PC-3 (cell line): ENCODE results near the gene TANGO2. TPM values are rescaled to one million over a fixed set of nuclear protein-coding genes. Genes with fewer than 3 reads are reported as not detected.

Source experiments
- ATAC-seq: fragments of 200-7000 bp; cut with Tn5 transposase; 2 replicates; pipeline ENCODE4 v1.9.1; 2020; ENCODE audit warnings: mild to moderate bottlenecking, moderate library complexity
- BruUV-seq: library from RNA; stranded (reverse); fragments of 400-500 nt; replicated peaks from 2 replicates; lab custom pipeline; 2021; lab: Mats Ljungman, UMichigan
- CTCF ChIA-PET: fragments of 300-600 bp; sonication (Branson Sonifier 250); formaldehyde crosslinking; loops from one replicate; lab custom pipeline; 2022; ENCODE audit warnings: antibody characterized with exemption; lab: Charles Lee
- POLR2A ChIA-PET: fragments of 300-600 bp; sonication (Branson Sonifier 250); formaldehyde crosslinking; loops from one replicate; lab custom pipeline; 2022; ENCODE audit warnings: antibody characterized with exemption; ENCODE audit not compliant: unreplicated experiment; lab: Charles Lee
- DNase-seq: peaks from one replicate; pipeline ENCODE4 v3.0.0-alpha.2; 2015
- H2AFZ ChIP-seq: fragments of 300-600 bp; sonication (generic); 2 replicates; pipeline ENCODE4 v1.6.0; 2016; ENCODE audit warnings: antibody characterized with exemption, low read length
- H3F3A ChIP-seq: fragments of 300-600 bp; sonication (generic); one replicate; pipeline ENCODE4 v1.6.0; 2017; ENCODE audit warnings: antibody characterized with exemption, low read length, control low read depth, mild to moderate bottlenecking; ENCODE audit not compliant: unreplicated experiment
- H3K27ac ChIP-seq: fragments of 300-600 bp; sonication (generic); 2 replicates; pipeline ENCODE4 v1.5.1; 2016; ENCODE audit warnings: mild to moderate bottlenecking, low read length
- H3K27me3 ChIP-seq: fragments of 300-600 bp; sonication (generic); 2 replicates; pipeline ENCODE4 v1.6.1; 2016; ENCODE audit warnings: low read length, mixed read lengths
- H3K36me3 ChIP-seq: fragments of 300-600 bp; sonication (generic); 2 replicates; pipeline ENCODE4 v1.6.1; 2016; ENCODE audit warnings: low read depth, mixed run types, low read length, mixed read lengths
- H3K4me1 ChIP-seq: fragments of 300-600 bp; sonication (generic); 2 replicates; pipeline ENCODE4 v1.5.1; 2016; ENCODE audit warnings: low read length; ENCODE audit not compliant: insufficient read depth
- H3K4me2 ChIP-seq: fragments of 300-600 bp; sonication (generic); 2 replicates; pipeline ENCODE4 v1.6.0; 2016; ENCODE audit warnings: low read length
- H3K4me3 ChIP-seq: fragments of 300-600 bp; sonication (generic); 2 replicates; pipeline ENCODE4 v1.5.1; 2016; ENCODE audit warnings: mild to moderate bottlenecking, low read length, mixed read lengths
- H3K79me2 ChIP-seq: fragments of 300-600 bp; sonication (generic); 2 replicates; pipeline ENCODE4 v1.6.1; 2017; ENCODE audit warnings: low read length, mixed read lengths
- H3K9ac ChIP-seq: fragments of 300-600 bp; sonication (generic); 2 replicates; pipeline ENCODE4 v1.6.0; 2016; ENCODE audit warnings: mild to moderate bottlenecking, low read length
- H3K9me2 ChIP-seq: fragments of 300-600 bp; sonication (generic); replicated peaks from 2 replicates; pipeline ENCODE4 v1.6.1; 2016; ENCODE audit warnings: mixed run types, low read length, mixed read lengths
- H3K9me3 ChIP-seq: fragments of 300-600 bp; sonication (generic); 2 replicates; pipeline ENCODE4 v1.6.1; 2016; ENCODE audit warnings: low read length, mixed read lengths
- H4K20me1 ChIP-seq: fragments of 300-600 bp; sonication (generic); 2 replicates; pipeline ENCODE4 v1.6.1; 2016; ENCODE audit warnings: low read length, mixed read lengths
- EZH2 ChIP-seq: fragments of 300-600 bp; sonication (generic); IDR thresholded peaks from one replicate; pipeline ENCODE4 v1.6.1; 2017; ENCODE audit warnings: antibody characterized with exemption, mild to moderate bottlenecking, low read length; ENCODE audit not compliant: unreplicated experiment
- EZH2phosphoT487 ChIP-seq: fragments of 300-600 bp; sonication (generic); IDR thresholded peaks from 2 replicates; pipeline ENCODE4 v1.6.1; 2018; ENCODE audit warnings: mild to moderate bottlenecking, antibody characterized with exemption, low read length, borderline replicate concordance
- intact Hi-C: fragments of 100-400 bp; cut with micrococcal nuclease; formaldehyde crosslinking; loops from 2 replicates; pipeline ENCODE4 v1.9.0; 2023
- total RNA-seq: library from RNA; depleted of rRNA; stranded (reverse); fragments of >200 nt; gene quantifications from 2 replicates; pipeline ENCODE4 v1.2.3, GENCODE V29; 2014
- TF ChIP-seq, protein P1 (sequence below): fragments of 300-600 bp; sonication (generic); conservative IDR thresholded peaks from 2 replicates; pipeline ENCODE4 v1.5.1; 2017; ENCODE audit warnings: antibody characterized with exemption, low read depth, mild to moderate bottlenecking, low read length

Gene TANGO2
- total RNA-seq, 1 experiment from 2014 or later: 23.5 TPM

DNA sequence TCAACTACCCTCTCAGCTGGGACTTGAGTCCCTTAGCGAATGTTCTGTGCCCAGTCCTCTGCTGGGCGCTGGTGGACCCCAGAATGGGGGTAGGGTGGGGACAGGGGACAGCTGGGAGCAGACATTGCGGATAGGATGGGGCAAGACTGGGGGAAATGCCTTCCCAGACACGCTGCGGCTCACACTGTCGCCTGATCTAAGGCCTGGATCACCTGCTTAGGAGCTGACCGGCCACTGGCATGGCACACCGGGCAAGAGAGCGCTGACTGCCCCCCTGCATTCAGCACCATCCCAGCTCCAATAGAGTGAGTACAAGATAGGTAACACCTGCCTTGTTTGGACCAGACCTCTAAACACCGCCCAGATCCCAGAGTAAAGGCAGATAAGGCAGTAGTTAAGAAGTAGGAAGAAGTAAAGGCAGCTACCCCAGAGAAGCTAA, 5.7 kb upstream of the TANGO2 start:
- CTCF ChIA-PET: no interaction called here
- TF ChIP-seq EZH2: no peak
- TF ChIP-seq EZH2phosphoT487: no peak
- TF ChIP-seq, protein P1, sequence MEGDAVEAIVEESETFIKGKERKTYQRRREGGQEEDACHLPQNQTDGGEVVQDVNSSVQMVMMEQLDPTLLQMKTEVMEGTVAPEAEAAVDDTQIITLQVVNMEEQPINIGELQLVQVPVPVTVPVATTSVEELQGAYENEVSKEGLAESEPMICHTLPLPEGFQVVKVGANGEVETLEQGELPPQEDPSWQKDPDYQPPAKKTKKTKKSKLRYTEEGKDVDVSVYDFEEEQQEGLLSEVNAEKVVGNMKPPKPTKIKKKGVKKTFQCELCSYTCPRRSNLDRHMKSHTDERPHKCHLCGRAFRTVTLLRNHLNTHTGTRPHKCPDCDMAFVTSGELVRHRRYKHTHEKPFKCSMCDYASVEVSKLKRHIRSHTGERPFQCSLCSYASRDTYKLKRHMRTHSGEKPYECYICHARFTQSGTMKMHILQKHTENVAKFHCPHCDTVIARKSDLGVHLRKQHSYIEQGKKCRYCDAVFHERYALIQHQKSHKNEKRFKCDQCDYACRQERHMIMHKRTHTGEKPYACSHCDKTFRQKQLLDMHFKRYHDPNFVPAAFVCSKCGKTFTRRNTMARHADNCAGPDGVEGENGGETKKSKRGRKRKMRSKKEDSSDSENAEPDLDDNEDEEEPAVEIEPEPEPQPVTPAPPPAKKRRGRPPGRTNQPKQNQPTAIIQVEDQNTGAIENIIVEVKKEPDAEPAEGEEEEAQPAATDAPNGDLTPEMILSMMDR: no peak
- POLR2A ChIA-PET: no interaction called here

DNA sequence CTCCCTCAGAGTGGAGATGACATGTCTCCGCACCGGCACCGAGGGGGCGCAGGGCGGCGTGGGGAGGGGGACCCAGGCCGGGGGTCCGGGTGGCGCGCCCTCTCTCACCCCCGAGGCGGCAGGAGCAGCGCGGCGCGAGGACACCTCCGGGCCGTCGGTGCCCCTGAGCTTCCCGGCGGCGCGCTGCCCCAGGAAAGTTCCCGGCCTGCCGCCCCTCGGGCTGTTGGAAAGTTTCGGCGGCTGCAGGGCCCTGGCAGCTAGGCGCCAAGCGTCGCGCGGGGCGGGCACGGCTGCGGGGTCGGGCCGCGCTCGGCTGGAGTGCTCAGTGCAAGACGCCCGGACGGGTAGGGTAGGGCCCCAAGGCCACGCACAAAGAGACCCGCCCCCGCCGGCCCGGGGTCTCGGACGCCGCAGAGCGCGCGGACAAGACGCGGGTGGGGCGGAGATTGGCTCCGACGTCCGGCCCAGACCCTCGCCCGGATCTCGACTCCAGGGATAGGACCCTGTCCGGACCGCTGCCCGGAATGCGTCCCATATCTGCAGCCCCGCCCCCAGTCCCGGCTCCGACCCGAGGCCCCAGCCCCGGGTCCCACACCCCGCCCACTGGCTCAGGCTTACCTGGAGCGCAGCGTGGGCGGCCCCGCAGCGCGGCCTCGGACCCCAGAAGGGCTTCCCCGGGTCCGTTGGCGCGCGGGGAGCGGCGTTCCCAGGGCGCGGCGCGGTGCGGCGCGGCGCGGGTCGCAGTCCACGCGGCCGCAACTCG, 4.8 kb upstream of the TANGO2 start:
- Histone ChIP-seq H2AFZ (peak overlapping the region; percentile 68), H3K27me3 (no peaks in the 10 kb centered on the region)
- CTCF ChIA-PET: no interaction called here

More for the DNA sequence above, 5.7 kb upstream of the TANGO2 start:
- peak overlapping the region; percentile 61; the same call in 1 of the 2 replicates for H3K4me3 ChIP-seq
- ATAC-seq: no peak
- no peaks in the 10 kb centered on the region for H3K79me2 ChIP-seq
- intact Hi-C loops: loop anchor here (2.0 kb wide), 1 partner anchor 52 kb away; no protein-coding TSS in a partner anchor
- no peak overlapping the region for H3K9ac ChIP-seq
- no peak overlapping the region for H3K27ac ChIP-seq
- H3K27me3 ChIP-seq: no peaks in the 10 kb centered on the region
- no peak for DNase-seq
- H3K9me3 ChIP-seq: no peaks in the 10 kb centered on the region
- peak overlapping the region; percentile 79 for H3K4me2 ChIP-seq
- no peaks in the 10 kb centered on the region for H4K20me1 ChIP-seq
- 0 out of 2 replicates have a peak, but pooled peaks cover under 1% of the 10 kb centered on the region for H3K4me1 ChIP-seq
- H3K36me3 ChIP-seq: no peaks in the 10 kb centered on the region
- H3F3A ChIP-seq: no peaks in the 10 kb centered on the region
- no peak overlapping the region for H2AFZ ChIP-seq
- no TSS peak for BruUV-seq
- H3K9me2 ChIP-seq: no peaks in the 10 kb centered on the region

More for the DNA sequence above, 4.8 kb upstream of the TANGO2 start:
- intact Hi-C loops: loop anchor here (2.0 kb wide), 1 partner anchor 53 kb away; no protein-coding TSS in a partner anchor
- TF ChIP-seq EZH2phosphoT487 (no peak), EZH2 (no peak)
- TF ChIP-seq, protein P1: no peak
- peak overlapping the region; percentile 41; the same call in 1 of the 2 replicates for H3K9ac ChIP-seq
- DNase-seq (peak; percentile 12), ATAC-seq (peak; percentile 11)
- no peak overlapping the region for H3K27ac ChIP-seq
- BruUV-seq: no TSS peak
- H3K9me2 ChIP-seq: no peaks in the 10 kb centered on the region
- peak overlapping the region; percentile 61 for H3K4me3 ChIP-seq
- no peaks in the 10 kb centered on the region for H3K36me3 ChIP-seq
- peak overlapping the region; percentile 79 for H3K4me2 ChIP-seq
- H3K4me1 ChIP-seq: peaks cover 4% of the 10 kb centered on the region; the same call in 1 of the 2 replicates
- peaks cover 1% of the 10 kb centered on the region for H3K79me2 ChIP-seq
- H3F3A ChIP-seq: no peaks in the 10 kb centered on the region
- no peaks in the 10 kb centered on the region for H3K9me3 ChIP-seq
- POLR2A ChIA-PET: no interaction called here
- H4K20me1 ChIP-seq: no peaks in the 10 kb centered on the region
